GM23338 (cell line): ENCODE measurements around the gene BACE2. TPM values are rescaled to one million over a fixed set of nuclear protein-coding genes. Genes with fewer than 3 reads are reported as not detected.

Source experiments
- ATAC-seq: fragments of 200-7000 bp; cut with Tn5 transposase; 3 replicates; pipeline ENCODE4 v1.9.1; 2020
- DNase-seq: peaks from one replicate; pipeline ENCODE4 v3.0.0-alpha.2; 2015; ENCODE audit warnings: low spot score
- H2AFZ ChIP-seq: fragments of 200-600 bp; sonication (generic); 2 replicates; pipeline ENCODE4 v1.8.0; 2016; ENCODE audit warnings: antibody characterized with exemption, mild to moderate bottlenecking, moderate library complexity
- H3F3A ChIP-seq: fragments of 200-600 bp; sonication (generic); replicated peaks from 2 replicates; pipeline ENCODE4 v1.8.0; 2017; ENCODE audit warnings: antibody characterized with exemption, mixed run types, low read depth
- H3K27ac ChIP-seq: fragments of 200-600 bp; sonication (generic); 2 replicates; pipeline ENCODE4 v1.6.1; 2016; ENCODE audit warnings: low read depth
- H3K27me3 ChIP-seq: fragments of 200-600 bp; sonication (generic); 2 replicates; pipeline ENCODE4 v1.8.0; 2016; ENCODE audit warnings: mild to moderate bottlenecking, mixed run types, moderate library complexity; ENCODE audit not compliant: insufficient read depth
- H3K36me3 ChIP-seq: fragments of 200-600 bp; sonication (generic); 2 replicates; pipeline ENCODE4 v1.8.0; 2016; ENCODE audit warnings: mild to moderate bottlenecking; ENCODE audit not compliant: insufficient read depth
- H3K4me1 ChIP-seq: fragments of 200-600 bp; sonication (generic); 2 replicates; pipeline ENCODE4 v1.8.0; 2016; ENCODE audit warnings: mild to moderate bottlenecking, moderate library complexity; ENCODE audit not compliant: insufficient read depth
- H3K4me2 ChIP-seq: fragments of 200-600 bp; sonication (generic); 2 replicates; pipeline ENCODE4 v1.7.1; 2017; ENCODE audit warnings: mixed run types
- H3K4me3 ChIP-seq: fragments of 200-600 bp; sonication (generic); 2 replicates; pipeline ENCODE4 v1.6.1; 2016; ENCODE audit warnings: mixed run types
- H3K79me2 ChIP-seq: fragments of 200-600 bp; sonication (generic); replicated peaks from 2 replicates; pipeline ENCODE4 v1.8.0; 2017; ENCODE audit warnings: mild to moderate bottlenecking; ENCODE audit not compliant: insufficient read depth
- H3K9me2 ChIP-seq: fragments of 200-600 bp; sonication (generic); 2 replicates; pipeline ENCODE4 v1.8.0; 2017; ENCODE audit not compliant: insufficient read depth
- H4K20me1 ChIP-seq: fragments of 200-600 bp; sonication (generic); replicated peaks from 2 replicates; pipeline ENCODE4 v1.8.0; 2017; ENCODE audit warnings: mild to moderate bottlenecking; ENCODE audit not compliant: insufficient read depth
- H3K27ac Mint-ChIP-seq: 2 replicates; pipeline ENCODE4 v1.8.0; 2020; ENCODE audit warnings: inconsistent platforms, mild to moderate bottlenecking, moderate library complexity, mixed read lengths
- H3K27me3 Mint-ChIP-seq: 3 replicates; pipeline ENCODE4 v1.8.0; 2022; ENCODE audit warnings: low read depth, mild to moderate bottlenecking, moderate library complexity, mixed read lengths, inconsistent platforms; ENCODE audit not compliant: insufficient read depth, poor library complexity
- H3K36me3 Mint-ChIP-seq: 3 replicates; pipeline ENCODE4 v1.8.0; 2021; ENCODE audit warnings: low read depth, mild to moderate bottlenecking, inconsistent platforms, moderate library complexity, mixed read lengths
- H3K4me1 Mint-ChIP-seq: 3 replicates; pipeline ENCODE4 v1.8.0; 2020; ENCODE audit warnings: mild to moderate bottlenecking, inconsistent platforms, mixed read lengths
- H3K4me3 Mint-ChIP-seq: 3 replicates; pipeline ENCODE4 v1.8.0; 2021; ENCODE audit warnings: moderate library complexity, mild to moderate bottlenecking, inconsistent platforms, mixed read lengths
- H3K9me3 Mint-ChIP-seq: 3 replicates; pipeline ENCODE4 v1.8.0; 2020; ENCODE audit warnings: moderate library complexity, mild to moderate bottlenecking, inconsistent platforms, mixed read lengths
- CREB1 ChIP-seq: fragments of 250-450 bp; sonication (Bioruptor Pico); IDR thresholded peaks from 2 replicates; pipeline ENCODE4 v1.5.0; 2020; ENCODE audit warnings: low read depth, mild to moderate bottlenecking, moderate library complexity
- CTCF ChIP-seq, 2 experiments: fragments of 200-600 bp in 1 of 2; sonication (generic) in 1 of 2; conservative IDR thresholded peaks; 2 replicates each; pipeline versions ENCODE4 v1.5.1 to v1.6.1; 2016 to 2017; ENCODE audit warnings: antibody characterized with exemption in 2 of 2, low read depth in 2 of 2, mild to moderate bottlenecking in 2 of 2, moderate library complexity in 1 of 2
- ETS1 ChIP-seq: IDR thresholded peaks from 2 replicates; pipeline ENCODE4 v1.6.1; 2016; ENCODE audit warnings: antibody characterized with exemption
- EZH2 ChIP-seq: fragments of 200-600 bp; sonication (generic); IDR thresholded peaks from one replicate; pipeline ENCODE4 v1.8.0; 2017; ENCODE audit warnings: antibody characterized with exemption, mild to moderate bottlenecking, low read depth; ENCODE audit not compliant: unreplicated experiment
- EZH2phosphoT487 ChIP-seq: fragments of 200-600 bp; sonication (generic); IDR thresholded peaks from one replicate; pipeline ENCODE4 v1.8.1; 2018; ENCODE audit warnings: antibody characterized with exemption; ENCODE audit not compliant: unreplicated experiment
- JUNB ChIP-seq: IDR thresholded peaks from one replicate; pipeline ENCODE4 v1.6.1; 2016; ENCODE audit warnings: antibody characterized with exemption; ENCODE audit not compliant: unreplicated experiment
- NANOG ChIP-seq: IDR thresholded peaks from 2 replicates; pipeline ENCODE4 v1.6.1; 2016; ENCODE audit warnings: antibody characterized with exemption, borderline replicate concordance
- POLR2AphosphoS5 ChIP-seq: IDR thresholded peaks from 2 replicates; pipeline ENCODE4 v1.6.1; 2016; ENCODE audit warnings: antibody characterized with exemption, low read depth
- REST ChIP-seq: IDR thresholded peaks from one replicate; pipeline ENCODE4 v1.6.1; 2018; ENCODE audit warnings: antibody characterized with exemption; ENCODE audit not compliant: unreplicated experiment
- ZNF114 ChIP-seq: fragments of 250-450 bp; sonication (Bioruptor Pico); IDR thresholded peaks from 2 replicates; pipeline ENCODE4 v1.5.0; 2020; ENCODE audit warnings: mild to moderate bottlenecking, moderate library complexity
- ZNF331 ChIP-seq: fragments of 250-450 bp; sonication (Bioruptor Pico); IDR thresholded peaks from 2 replicates; pipeline ENCODE4 v1.5.0; 2020; ENCODE audit warnings: low read depth, mild to moderate bottlenecking, moderate library complexity
- ZNF462 ChIP-seq: fragments of 250-450 bp; sonication (Bioruptor Pico); IDR thresholded peaks from 2 replicates; pipeline ENCODE4 v1.5.0; 2020; ENCODE audit warnings: mild to moderate bottlenecking, moderate library complexity
- polyA plus RNA-seq: library from polyadenylated mRNA; unstranded; fragments of >200 nt; fragmentation: Nextera tagmentation; extraction: Ambion mirVana; gene quantifications from 2 replicates; pipeline ENCODE4 v1.2.1, GENCODE V29; 2016
- total RNA-seq: library from RNA; depleted of rRNA; stranded (reverse); fragments of >200 nt; shearing (Covaris generic); gene quantifications from 2 replicates; pipeline ENCODE4 v1.2.3, GENCODE V29; 2014

Gene BACE2
- total and polyA plus RNA-seq, 2 experiments from 2014 or later = 3.5 to 6.8 TPM

- peaks cover 6% of the 10 kb centered on the region; the same call in 2 of the 3 replicates for H3K36me3 Mint-ChIP-seq
- H3K27me3 ChIP-seq = no peaks in the 10 kb centered on the region
- no peaks in the 10 kb centered on the region for H3K79me2 ChIP-seq
- no peak overlapping the region for H3K27ac ChIP-seq
- H3K4me1 ChIP-seq = peaks cover 10% of the 10 kb centered on the region
- no peak for DNase-seq
- no peaks in the 10 kb centered on the region for H3K9me2 ChIP-seq
- no peak overlapping the region for H3K4me3 ChIP-seq
- TF ChIP-seq EZH2 (no peak), CREB1 (no peak), POLR2AphosphoS5 (no peak), EZH2phosphoT487 (no peak), REST (no peak), ETS1 (no peak), NANOG (no peak), ZNF331 (no peak), CTCF (conservative IDR thresholded peaks at IDR 0.05; ENCODE audit: low read depth in 2 of 2) (no peak), JUNB (no peak), ZNF462 (no peak), ZNF114 (CRISPR knock-in tag) (no peak)
- peaks cover 2% of the 10 kb centered on the region; the same call in 2 of the 3 replicates for H3K4me1 Mint-ChIP-seq
- no peak overlapping the region for H2AFZ ChIP-seq
- H3K9me3 Mint-ChIP-seq = peaks cover 40% of the 10 kb centered on the region
- H3F3A ChIP-seq = no peaks in the 10 kb centered on the region
- ATAC-seq = no peak
- no peaks in the 10 kb centered on the region for H4K20me1 ChIP-seq
- no peaks in the 10 kb centered on the region for H3K36me3 ChIP-seq
- H3K27ac Mint-ChIP-seq = no peak overlapping the region
- no peak overlapping the region for H3K4me2 ChIP-seq
- H3K27me3 Mint-ChIP-seq = peaks cover 13% of the 10 kb centered on the region
- H3K4me3 Mint-ChIP-seq = no peak overlapping the region
These were observed 19.2 kb upstream of the BACE2 start for GRCh38 chr21:41148798-41149197.
